CD4-positive, alpha-beta T cell (primary cell): ENCODE data around the gene ANKRD45. TPM values are rescaled to one million over a fixed set of nuclear protein-coding genes. Genes with fewer than 3 reads are reported as not detected.

Source experiments
- ATAC-seq: fragments of 200-7000 bp; cut with Tn5 transposase; one replicate; pipeline ENCODE4 v1.10.0; 2022; ENCODE audit warnings: mild to moderate bottlenecking; ENCODE audit not compliant: poor library complexity
- CTCF ChIA-PET: fragments of 350-600 bp; sonication (Branson Sonifier 250); formaldehyde crosslinking; loops from one replicate; lab custom pipeline; 2021; ENCODE audit warnings: antibody characterized with exemption, inconsistent platforms; lab: Charles Lee
- POLR2A ChIA-PET: fragments of 350-600 bp; sonication (Branson Sonifier 250); formaldehyde crosslinking; loops from one replicate; lab custom pipeline; 2021; ENCODE audit warnings: antibody characterized with exemption, inconsistent platforms; lab: Charles Lee
- DNase-seq, 14 experiments: peaks; one replicate each; pipeline ENCODE4 v3.0.0-alpha.2; 2013 to 2020; ENCODE audit warnings: mixed read lengths in 2 of 14
- H3K27ac ChIP-seq, 2 donors: one replicate each; pipeline versions ENCODE4 v1.5.1 to v1.7.0; 2013; ENCODE audit warnings: low read length in 2 of 2, low read depth in 1 of 2, mild to moderate bottlenecking in 1 of 2
- H3K27me3 ChIP-seq, 2 experiments: 1 replicate in 1 of 2; 2 replicates in 1 of 2; pipeline versions ENCODE4 v1.6.1 to v1.7.0; 2013; ENCODE audit warnings: low read length in 2 of 2, control low read depth in 1 of 2, mild to moderate bottlenecking in 1 of 2, moderate library complexity in 1 of 2; ENCODE audit not compliant: insufficient read depth in 2 of 2, control insufficient read depth in 1 of 2
- H3K36me3 ChIP-seq: one replicate; pipeline ENCODE4 v1.6.1; 2013; ENCODE audit warnings: low read length, control low read depth; ENCODE audit not compliant: insufficient read depth
- H3K4me1 ChIP-seq: one replicate; pipeline ENCODE4 v1.6.1; 2013; ENCODE audit warnings: low read length, control low read depth; ENCODE audit not compliant: insufficient read depth
- H3K4me3 ChIP-seq: one replicate; pipeline ENCODE4 v1.5.1; 2013; ENCODE audit warnings: mild to moderate bottlenecking, low read length, moderate library complexity
- H3K9me3 ChIP-seq, 2 experiments: 1 replicate in 1 of 2; 2 replicates in 1 of 2; pipeline versions ENCODE4 v1.6.1 to v1.7.0; 2013; ENCODE audit warnings: low read length in 2 of 2, mild to moderate bottlenecking in 2 of 2, control low read depth in 1 of 2, moderate library complexity in 1 of 2; ENCODE audit not compliant: control insufficient read depth in 1 of 2, insufficient read depth in 1 of 2
- H3K27ac Mint-ChIP-seq: one replicate; pipeline ENCODE4 v1.8.0; 2020; ENCODE audit warnings: mixed read lengths
- H3K27me3 Mint-ChIP-seq: one replicate; pipeline ENCODE4 v1.8.0; 2021; ENCODE audit warnings: mixed read lengths
- H3K36me3 Mint-ChIP-seq: one replicate; pipeline ENCODE4 v1.8.0; 2021; ENCODE audit warnings: low read depth, mixed read lengths
- H3K4me1 Mint-ChIP-seq: one replicate; pipeline ENCODE4 v1.8.0; 2021; ENCODE audit warnings: low read depth, mixed read lengths
- H3K4me3 Mint-ChIP-seq: one replicate; pipeline ENCODE4 v1.8.0; 2020; ENCODE audit warnings: mild to moderate bottlenecking, mixed read lengths
- H3K9me3 Mint-ChIP-seq: one replicate; pipeline ENCODE4 v1.8.0; 2020; ENCODE audit warnings: mixed read lengths
- intact Hi-C, 2 experiments: fragments of 100-400 bp; cut with DNase I in 1 of 2; cut with micrococcal nuclease in 1 of 2; formaldehyde crosslinking; loops; one replicate each; pipeline versions ENCODE4 v1.15.1 to v1.9.0; 2023 to 2025; cut with DNase I, micrococcal nuclease
- total RNA-seq, 174 experiments: library from RNA in 2 of 174; stranded (reverse) in 2 of 174; gene quantifications; one replicate each; pipeline ENCODE4 v1.2.3 and lab custom pipeline; 2021 to 2026
- TF ChIP-seq, protein P1 (sequence below): fragments of 200-600 bp; IDR thresholded peaks from one replicate; pipeline ENCODE4 v1.8.0; 2022; ENCODE audit warnings: antibody characterized with exemption, mild to moderate bottlenecking

The ANKRD45 gene
- total RNA-seq, 2 experiments from 2014 or later = not detected

DNA sequence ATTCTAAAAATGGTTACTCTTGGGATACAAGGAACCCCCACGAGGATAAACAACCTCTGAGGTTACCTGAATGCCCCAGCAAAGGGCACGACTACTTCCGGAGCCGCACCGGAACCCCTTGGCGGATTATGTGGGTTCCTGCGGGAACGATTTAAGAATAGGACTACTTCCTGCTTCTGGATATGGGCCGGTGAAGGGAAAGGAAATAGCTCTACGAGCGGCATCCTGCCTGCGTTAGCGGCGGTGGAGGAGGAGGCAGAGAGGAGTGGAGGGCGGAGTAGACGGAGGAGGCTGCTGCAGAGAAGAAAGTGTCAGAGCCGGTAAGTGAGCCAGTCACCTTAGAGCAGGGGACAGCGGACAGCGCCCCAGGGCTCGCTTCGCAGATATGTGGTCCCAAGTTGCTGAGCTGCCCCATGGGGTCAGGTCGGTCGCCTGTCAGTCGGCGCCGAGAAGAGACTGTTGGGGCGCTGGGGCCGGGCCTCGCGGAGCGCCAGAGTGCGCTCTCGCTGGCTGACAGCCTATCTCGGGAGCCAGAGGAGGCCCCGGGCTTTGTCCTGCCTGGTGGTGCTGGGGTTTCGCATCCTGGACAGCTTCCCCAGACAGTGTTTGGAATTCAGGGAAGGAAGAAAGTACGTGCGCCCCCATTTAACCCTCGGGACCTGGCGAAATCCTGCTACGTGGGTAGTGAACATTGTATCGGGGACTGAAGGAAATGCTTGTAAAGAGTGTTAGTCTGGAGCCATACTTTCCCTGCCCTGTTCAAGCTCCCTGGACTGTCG is 45.3 kb upstream of the ANKRD45 start, which contains the start of gene KLHL20:
TSS of gene KLHL20 (plus strand) at position 223 of the 779 bp plus-strand sequence. CDS start 1,063 bp downstream, outside the sequence.
- Mint-ChIP-seq H3K27ac (peak within 1 kb of the TSS; percentile 91), H3K4me3 (peak within 1 kb of the TSS; percentile 97), H3K4me1 (peaks cover 36% of the 10 kb centered on the region), H3K27me3 (peaks cover 18% of the 10 kb centered on the region), H3K9me3 (no peaks in the 10 kb centered on the region), H3K36me3 (peaks cover 27% of the 10 kb centered on the region)
- DNase-seq (peak; percentile 70 to 94 (median 81)), ATAC-seq (peak; percentile 97)
- Histone ChIP-seq H3K27ac (peak within 1 kb of the TSS; percentile 73 to 81), H3K36me3 (no peaks in the 10 kb centered on the region), H3K4me1 (peaks cover 8% of the 10 kb centered on the region), H3K27me3 (peaks cover 4 to 19% of the 10 kb centered on the region in 2 experiments), H3K9me3 (no peaks in the 10 kb centered on the region), H3K4me3 (peak within 1 kb of the TSS; percentile 63)
- ChIA-PET POLR2A (interaction anchor here (0.7 to 3.6 kb wide), 16 partner anchors 9 to 1973 kb away, joined by 3 to 36 read pairs (median 4); partner anchors contain the start of genes CENPL, DARS2, GAS5 and METTL13), CTCF (interaction anchor here (1.0 to 1.8 kb wide), 5 partner anchors 72 to 1315 kb away, joined by 3 to 8 read pairs (median 3); partner anchors contain the start of genes CENPL and DARS2)
- TF ChIP-seq, protein P1, sequence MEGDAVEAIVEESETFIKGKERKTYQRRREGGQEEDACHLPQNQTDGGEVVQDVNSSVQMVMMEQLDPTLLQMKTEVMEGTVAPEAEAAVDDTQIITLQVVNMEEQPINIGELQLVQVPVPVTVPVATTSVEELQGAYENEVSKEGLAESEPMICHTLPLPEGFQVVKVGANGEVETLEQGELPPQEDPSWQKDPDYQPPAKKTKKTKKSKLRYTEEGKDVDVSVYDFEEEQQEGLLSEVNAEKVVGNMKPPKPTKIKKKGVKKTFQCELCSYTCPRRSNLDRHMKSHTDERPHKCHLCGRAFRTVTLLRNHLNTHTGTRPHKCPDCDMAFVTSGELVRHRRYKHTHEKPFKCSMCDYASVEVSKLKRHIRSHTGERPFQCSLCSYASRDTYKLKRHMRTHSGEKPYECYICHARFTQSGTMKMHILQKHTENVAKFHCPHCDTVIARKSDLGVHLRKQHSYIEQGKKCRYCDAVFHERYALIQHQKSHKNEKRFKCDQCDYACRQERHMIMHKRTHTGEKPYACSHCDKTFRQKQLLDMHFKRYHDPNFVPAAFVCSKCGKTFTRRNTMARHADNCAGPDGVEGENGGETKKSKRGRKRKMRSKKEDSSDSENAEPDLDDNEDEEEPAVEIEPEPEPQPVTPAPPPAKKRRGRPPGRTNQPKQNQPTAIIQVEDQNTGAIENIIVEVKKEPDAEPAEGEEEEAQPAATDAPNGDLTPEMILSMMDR = no peak
- intact Hi-C loops = loop anchor here (1.0 to 10.0 kb wide), 14 partner anchors 110 to 1290 kb away; partner anchors contain the start of genes CENPL (in 2 of the 2), DARS2 (in 2 of the 2), ZBTB37 (in 2 of the 2) and GAS5 (in 1 of the 2)

GRCh38 chr1:173714441-173714758 is 44.7 kb upstream of the ANKRD45 start:
- ATAC-seq (no peak), DNase-seq (no peak)
- intact Hi-C loops = loop anchor here (1.0 to 10.0 kb wide), 13 partner anchors 110 to 1290 kb away; partner anchors contain the start of genes CENPL (in 2 of the 2), DARS2 (in 2 of the 2), ZBTB37 (in 2 of the 2) and GAS5 (in 1 of the 2)
- POLR2A ChIA-PET = interaction anchor here (0.7 to 3.6 kb wide), 14 partner anchors 11 to 1972 kb away, joined by 3 to 36 read pairs (median 4); partner anchors contain the start of genes CENPL, DARS2, GAS5 and METTL13
- peaks cover 33% of the 10 kb centered on the region for H3K4me1 Mint-ChIP-seq
- Histone ChIP-seq H3K4me3 (peak overlapping the region; percentile 63), H3K27me3 (peaks cover 8 to 19% of the 10 kb centered on the region in 2 experiments), H3K4me1 (peaks cover 8% of the 10 kb centered on the region), H3K27ac (peak overlapping the region; percentile 73 to 81), H3K36me3 (no peaks in the 10 kb centered on the region), H3K9me3 (no peaks in the 10 kb centered on the region)
- CTCF ChIA-PET = interaction anchor here (1.0 to 1.8 kb wide), 4 partner anchors 108 to 1315 kb away, joined by 3 to 8 read pairs (median 4); partner anchors contain the start of genes CENPL and DARS2
- H3K9me3 Mint-ChIP-seq = no peaks in the 10 kb centered on the region
- H3K27ac Mint-ChIP-seq = peak overlapping the region; percentile 91
- peaks cover 24% of the 10 kb centered on the region for H3K36me3 Mint-ChIP-seq
- TF ChIP-seq, protein P1 = no peak
- H3K27me3 Mint-ChIP-seq = peaks cover 23% of the 10 kb centered on the region
- peak overlapping the region; percentile 97 for H3K4me3 Mint-ChIP-seq

- Histone ChIP-seq H3K36me3 (no peaks in the 10 kb centered on the region), H3K27me3 (peaks cover 14 to 28% of the 10 kb centered on the region in 2 experiments), H3K4me3 (no peak overlapping the region), H3K4me1 (no peaks in the 10 kb centered on the region), H3K9me3 (no peaks in the 10 kb centered on the region), H3K27ac (no peak overlapping the region)
- intact Hi-C loops = no loop called here
- CTCF ChIA-PET = no interaction called here
- H3K9me3 Mint-ChIP-seq = no peaks in the 10 kb centered on the region
- no peak for ATAC-seq
- no peak for DNase-seq
- H3K27ac Mint-ChIP-seq = no peak overlapping the region
- POLR2A ChIA-PET = no interaction called here
- H3K4me3 Mint-ChIP-seq = no peak overlapping the region
- no peaks in the 10 kb centered on the region for H3K36me3 Mint-ChIP-seq
- H3K27me3 Mint-ChIP-seq = peaks cover 32% of the 10 kb centered on the region
- TF ChIP-seq, protein P1 = no peak
- no peaks in the 10 kb centered on the region for H3K4me1 Mint-ChIP-seq
Measured at GRCh38 chr1:173708787-173709186, 39.1 kb upstream of the ANKRD45 start.
